Upper lobe of left lung (tissue), 4 donors: ENCODE results near the gene UBD.

Source experiments
- EP300 ChIP-seq, 4 donors: sonication (generic); formaldehyde crosslinking; IDR thresholded peaks; one replicate each; pipeline ENCODE4 v1.5.1; 2017; ENCODE audit warnings: antibody characterized with exemption in 4 of 4, control low read depth in 2 of 4
- POLR2A ChIP-seq, 4 donors: fragments of 450-650 bp; IDR thresholded peaks; one replicate each; pipeline ENCODE4 v1.5.1; 2016 to 2017; ENCODE audit warnings: antibody characterized with exemption in 4 of 4, mild to moderate bottlenecking in 2 of 4
- POLR2AphosphoS5 ChIP-seq, 2 donors: sonication (generic); formaldehyde crosslinking; IDR thresholded peaks; one replicate each; pipeline ENCODE4 v1.5.1; 2017; ENCODE audit warnings: antibody characterized with exemption in 2 of 2
- TF ChIP-seq, protein P1 (sequence below), 6 experiments: fragments of 450-650 bp in 4 of 6; fragments of 200-600 bp in 2 of 6; sonication (generic) in 2 of 6; IDR thresholded peaks; one replicate each; pipeline ENCODE4 v1.5.1; 2016 to 2019; ENCODE audit warnings: antibody characterized with exemption in 6 of 6

DNA sequence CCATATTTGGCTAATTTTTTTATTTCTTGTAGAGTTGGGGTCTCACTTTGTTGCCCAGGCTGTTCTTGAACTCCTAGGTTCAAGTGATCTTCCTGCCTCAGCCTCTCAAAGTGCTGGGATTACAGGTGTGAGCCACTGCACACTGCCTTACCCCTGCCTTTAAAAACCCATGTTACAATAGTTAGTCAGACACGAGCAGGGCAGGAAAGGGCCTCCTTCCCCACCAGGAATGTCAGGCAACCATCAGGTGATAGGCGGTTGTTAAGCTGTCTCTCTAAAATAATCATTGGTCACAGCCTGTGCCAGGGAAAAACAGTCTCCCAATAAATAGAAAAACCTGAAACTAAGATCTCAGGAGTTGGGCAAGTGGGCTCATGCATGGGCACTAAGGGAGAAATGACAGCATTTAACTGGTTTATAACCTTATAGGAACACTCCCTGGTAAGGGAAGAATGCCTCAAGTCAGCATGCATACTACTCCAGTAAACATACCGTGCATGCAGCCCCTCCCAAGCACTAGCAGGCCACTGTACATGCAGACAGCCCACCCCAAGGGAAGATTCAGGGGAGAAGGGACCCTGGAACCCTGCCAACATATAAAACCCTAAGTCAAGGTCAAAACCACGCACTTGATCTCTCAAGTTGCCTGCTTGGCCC lies 33.8 kb upstream of the UBD start:
- TF ChIP-seq, protein P1, sequence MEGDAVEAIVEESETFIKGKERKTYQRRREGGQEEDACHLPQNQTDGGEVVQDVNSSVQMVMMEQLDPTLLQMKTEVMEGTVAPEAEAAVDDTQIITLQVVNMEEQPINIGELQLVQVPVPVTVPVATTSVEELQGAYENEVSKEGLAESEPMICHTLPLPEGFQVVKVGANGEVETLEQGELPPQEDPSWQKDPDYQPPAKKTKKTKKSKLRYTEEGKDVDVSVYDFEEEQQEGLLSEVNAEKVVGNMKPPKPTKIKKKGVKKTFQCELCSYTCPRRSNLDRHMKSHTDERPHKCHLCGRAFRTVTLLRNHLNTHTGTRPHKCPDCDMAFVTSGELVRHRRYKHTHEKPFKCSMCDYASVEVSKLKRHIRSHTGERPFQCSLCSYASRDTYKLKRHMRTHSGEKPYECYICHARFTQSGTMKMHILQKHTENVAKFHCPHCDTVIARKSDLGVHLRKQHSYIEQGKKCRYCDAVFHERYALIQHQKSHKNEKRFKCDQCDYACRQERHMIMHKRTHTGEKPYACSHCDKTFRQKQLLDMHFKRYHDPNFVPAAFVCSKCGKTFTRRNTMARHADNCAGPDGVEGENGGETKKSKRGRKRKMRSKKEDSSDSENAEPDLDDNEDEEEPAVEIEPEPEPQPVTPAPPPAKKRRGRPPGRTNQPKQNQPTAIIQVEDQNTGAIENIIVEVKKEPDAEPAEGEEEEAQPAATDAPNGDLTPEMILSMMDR (IDR thresholded peaks at IDR 0.05): no peak
- TF ChIP-seq POLR2AphosphoS5 (IDR thresholded peaks at IDR 0.05): no peak
- TF ChIP-seq POLR2A (IDR thresholded peaks at IDR 0.05): no peak
- TF ChIP-seq EP300 (IDR thresholded peaks at IDR 0.05): no peak
